ENCODE data around the gene GAGE12J. TPM values are rescaled to one million over a fixed set of nuclear protein-coding genes. Genes with fewer than 3 reads are reported as not detected.
"Not testable (repeated sequence)": the region's sequence is repeated elsewhere in the genome, so short reads cannot be mapped to it uniquely, and the experiment has no call there.

Gene GAGE12J
- total RNA-seq, 2 experiments from 2014 or later, result not detected

DNA sequence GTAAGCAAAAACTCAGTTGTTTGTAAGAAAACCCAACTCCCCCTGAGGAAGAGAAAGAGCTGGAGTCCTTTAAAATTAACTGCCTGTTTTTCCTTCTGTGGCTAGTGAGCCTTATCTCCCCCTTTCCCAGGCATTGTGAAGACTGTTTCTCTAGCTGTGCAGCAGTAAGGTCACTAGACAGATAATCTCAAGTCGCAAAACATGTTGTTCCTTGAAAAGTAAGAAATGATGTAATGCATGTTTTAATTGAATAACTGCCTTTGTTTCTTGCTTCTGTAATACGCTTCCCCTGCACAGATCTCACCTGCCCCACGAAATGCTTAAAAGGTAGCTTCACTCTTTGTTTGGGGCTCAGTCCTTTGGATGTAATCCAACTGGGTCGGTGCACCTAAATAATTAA is 5.8 kb upstream of the GAGE12J start:
- ChIA-PET CTCF (ENCODE audit: unreplicated experiment) (no interaction called here), POLR2A (no interaction called here)
- no peak overlapping the region for H3K4me2 ChIP-seq (ENCODE audit: low read length)
- BruUV-seq (replicated peaks), result no TSS peak
- no peak overlapping the region for H3K4me3 ChIP-seq (ENCODE audit: low read depth, low read length, poor library complexity, severe bottlenecking)
- H4K20me1 ChIP-seq (ENCODE audit: insufficient read depth, low read length), result no peaks in the 10 kb centered on the region
- no peak overlapping the region for H3K27ac ChIP-seq (ENCODE audit: low read depth, low read length, poor library complexity, severe bottlenecking)
- H3K9me2 ChIP-seq (ENCODE audit: insufficient read depth, low read length), result no peaks in the 10 kb centered on the region
- TF ChIP-seq EZH2phosphoT487 (IDR thresholded peaks at IDR 0.05; ENCODE audit: borderline replicate concordance, low read depth, low read length), result no peak
- TF ChIP-seq, protein P1, sequence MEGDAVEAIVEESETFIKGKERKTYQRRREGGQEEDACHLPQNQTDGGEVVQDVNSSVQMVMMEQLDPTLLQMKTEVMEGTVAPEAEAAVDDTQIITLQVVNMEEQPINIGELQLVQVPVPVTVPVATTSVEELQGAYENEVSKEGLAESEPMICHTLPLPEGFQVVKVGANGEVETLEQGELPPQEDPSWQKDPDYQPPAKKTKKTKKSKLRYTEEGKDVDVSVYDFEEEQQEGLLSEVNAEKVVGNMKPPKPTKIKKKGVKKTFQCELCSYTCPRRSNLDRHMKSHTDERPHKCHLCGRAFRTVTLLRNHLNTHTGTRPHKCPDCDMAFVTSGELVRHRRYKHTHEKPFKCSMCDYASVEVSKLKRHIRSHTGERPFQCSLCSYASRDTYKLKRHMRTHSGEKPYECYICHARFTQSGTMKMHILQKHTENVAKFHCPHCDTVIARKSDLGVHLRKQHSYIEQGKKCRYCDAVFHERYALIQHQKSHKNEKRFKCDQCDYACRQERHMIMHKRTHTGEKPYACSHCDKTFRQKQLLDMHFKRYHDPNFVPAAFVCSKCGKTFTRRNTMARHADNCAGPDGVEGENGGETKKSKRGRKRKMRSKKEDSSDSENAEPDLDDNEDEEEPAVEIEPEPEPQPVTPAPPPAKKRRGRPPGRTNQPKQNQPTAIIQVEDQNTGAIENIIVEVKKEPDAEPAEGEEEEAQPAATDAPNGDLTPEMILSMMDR (conservative IDR thresholded peaks at IDR 0.05; ENCODE audit: low read length), result no peak
- intact Hi-C loops (cut with micrococcal nuclease; ENCODE audit: unreplicated experiment), result no loop called here
- no peak for DNase-seq (ENCODE audit: low spot score)
- H3K4me1 ChIP-seq (ENCODE audit: insufficient read depth, low read length, poor library complexity, severe bottlenecking), result no peaks in the 10 kb centered on the region
- H2AFZ ChIP-seq (ENCODE audit: low read length), result no peak overlapping the region
- H3K79me2 ChIP-seq (ENCODE audit: insufficient read depth, low read depth, low read length), result no peaks in the 10 kb centered on the region
- no peaks in the 10 kb centered on the region for H3K36me3 ChIP-seq (ENCODE audit: insufficient read depth, low read length)
- H3K9me3 ChIP-seq (ENCODE audit: low read length), result no peaks in the 10 kb centered on the region

DNA sequence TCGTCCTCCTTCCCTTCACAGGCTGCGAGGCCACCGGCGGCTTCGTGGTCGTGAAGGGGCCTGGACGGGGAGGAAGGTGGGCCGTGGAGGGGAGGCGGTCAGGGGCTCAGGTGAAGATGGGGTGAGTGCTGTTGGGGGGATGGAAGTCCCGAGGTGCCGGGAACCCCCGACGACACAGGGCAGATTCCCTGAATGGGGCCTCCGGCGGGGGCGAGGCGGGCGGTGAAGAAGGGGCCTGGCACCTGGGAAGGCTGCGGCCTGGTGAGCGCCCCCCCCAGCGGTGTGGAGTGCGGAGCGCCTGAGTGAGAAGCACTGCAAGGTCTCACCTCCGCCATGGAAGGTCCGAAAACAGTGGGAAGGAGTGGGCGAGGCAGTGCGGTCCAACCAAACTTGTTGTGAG is 429 bp downstream of the GAGE12J start:
- H3K9me3 ChIP-seq (ENCODE audit: low read length); CTCF ChIA-PET (ENCODE audit: unreplicated experiment); DNase-seq (ENCODE audit: low spot score); BruUV-seq (replicated peaks); H3K36me3 ChIP-seq (ENCODE audit: insufficient read depth, low read length); H3K79me2 ChIP-seq (ENCODE audit: insufficient read depth, low read depth, low read length); H3K9me2 ChIP-seq (ENCODE audit: insufficient read depth, low read length); H3K4me2 ChIP-seq (ENCODE audit: low read length); H4K20me1 ChIP-seq (ENCODE audit: insufficient read depth, low read length); H3K27ac ChIP-seq (ENCODE audit: low read depth, low read length, poor library complexity, severe bottlenecking); POLR2A ChIA-PET; H2AFZ ChIP-seq (ENCODE audit: low read length); H3K4me1 ChIP-seq (ENCODE audit: insufficient read depth, low read length, poor library complexity, severe bottlenecking); H3K4me3 ChIP-seq (ENCODE audit: low read depth, low read length, poor library complexity, severe bottlenecking); intact Hi-C loops (cut with micrococcal nuclease; ENCODE audit: unreplicated experiment): not testable (repeated sequence)

DNA sequence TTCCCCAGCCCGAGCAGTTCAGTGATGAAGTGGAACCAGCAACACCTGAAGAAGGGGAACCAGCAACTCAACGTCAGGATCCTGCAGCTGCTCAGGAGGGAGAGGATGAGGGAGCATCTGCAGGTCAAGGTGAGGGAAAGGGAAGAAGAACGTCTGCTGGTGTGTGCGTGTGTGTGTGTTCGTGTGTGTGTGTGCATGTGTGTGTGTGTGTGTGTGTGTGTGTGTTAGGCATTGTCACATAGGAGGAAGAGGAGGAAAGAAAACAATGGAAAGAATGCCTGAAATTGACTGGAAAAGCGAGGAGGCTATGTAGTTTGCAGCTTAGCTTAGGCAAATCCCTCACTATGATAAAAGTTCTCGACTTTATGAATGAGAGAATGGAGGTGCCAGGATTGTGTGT is 1.9 kb downstream of the GAGE12J start:
- H3K4me1 ChIP-seq (ENCODE audit: insufficient read depth, low read length, poor library complexity, severe bottlenecking); H3K4me3 ChIP-seq (ENCODE audit: low read depth, low read length, poor library complexity, severe bottlenecking); H3K4me2 ChIP-seq (ENCODE audit: low read length); POLR2A ChIA-PET; H4K20me1 ChIP-seq (ENCODE audit: insufficient read depth, low read length); H3K36me3 ChIP-seq (ENCODE audit: insufficient read depth, low read length); DNase-seq (ENCODE audit: low spot score); CTCF ChIA-PET (ENCODE audit: unreplicated experiment); H3K79me2 ChIP-seq (ENCODE audit: insufficient read depth, low read depth, low read length); BruUV-seq (replicated peaks); H3K9me2 ChIP-seq (ENCODE audit: insufficient read depth, low read length); H2AFZ ChIP-seq (ENCODE audit: low read length); intact Hi-C loops (cut with micrococcal nuclease; ENCODE audit: unreplicated experiment); H3K27ac ChIP-seq (ENCODE audit: low read depth, low read length, poor library complexity, severe bottlenecking); H3K9me3 ChIP-seq (ENCODE audit: low read length): not testable (repeated sequence)

DNA sequence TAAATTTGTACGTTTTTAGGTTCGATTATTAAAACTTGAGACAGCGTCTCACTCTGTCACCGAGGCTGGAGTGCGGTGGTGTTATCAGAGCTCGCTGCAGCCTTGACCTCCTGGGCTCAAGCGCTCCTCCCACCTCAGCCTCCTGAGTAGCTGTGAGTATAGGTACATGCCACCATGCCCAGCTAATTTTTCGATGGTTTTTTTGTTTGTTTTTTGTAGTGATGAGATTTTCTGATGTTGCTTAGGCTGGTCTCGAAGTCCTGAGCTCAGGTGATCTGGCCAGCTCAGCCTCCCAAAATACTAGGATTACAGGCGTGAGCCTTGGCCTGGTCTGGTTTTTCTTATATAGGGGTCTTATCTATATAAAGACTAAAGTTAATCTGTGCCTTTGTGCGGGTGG is 8.6 kb downstream of the GAGE12J start:
- H3K9me3 ChIP-seq (ENCODE audit: low read length); H3K79me2 ChIP-seq (ENCODE audit: insufficient read depth, low read depth, low read length); CTCF ChIA-PET (ENCODE audit: unreplicated experiment); POLR2A ChIA-PET; H3K27ac ChIP-seq (ENCODE audit: low read depth, low read length, poor library complexity, severe bottlenecking); H3K36me3 ChIP-seq (ENCODE audit: insufficient read depth, low read length); H3K4me1 ChIP-seq (ENCODE audit: insufficient read depth, low read length, poor library complexity, severe bottlenecking); H3K4me3 ChIP-seq (ENCODE audit: low read depth, low read length, poor library complexity, severe bottlenecking); BruUV-seq (replicated peaks); H3K9me2 ChIP-seq (ENCODE audit: insufficient read depth, low read length); intact Hi-C loops (cut with micrococcal nuclease; ENCODE audit: unreplicated experiment); H3K4me2 ChIP-seq (ENCODE audit: low read length); DNase-seq (ENCODE audit: low spot score); H2AFZ ChIP-seq (ENCODE audit: low read length); H4K20me1 ChIP-seq (ENCODE audit: insufficient read depth, low read length): not testable (repeated sequence)

DNA sequence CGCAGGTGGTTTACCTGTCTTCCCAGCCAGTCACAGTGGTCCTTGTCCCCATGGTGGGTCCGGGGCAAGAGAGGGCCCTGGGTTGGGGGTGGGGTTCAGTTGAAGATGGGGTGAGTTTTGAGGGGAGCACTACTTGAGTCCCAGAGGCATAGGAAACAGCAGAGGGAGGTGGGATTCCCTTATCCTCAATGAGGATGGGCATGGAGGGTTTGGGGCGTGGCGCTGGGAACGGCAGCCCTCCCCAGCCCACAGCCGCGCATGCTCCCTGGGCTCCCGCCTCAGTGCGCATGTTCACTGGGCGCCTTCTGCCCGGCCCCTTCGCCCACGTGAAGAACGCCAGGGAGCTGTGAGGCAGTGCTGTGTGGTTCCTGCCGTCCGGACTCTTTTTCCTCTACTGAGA is 9.4 kb downstream of the GAGE12J start, which contains the start of gene GAGE13:
Gene GAGE13 (plus strand): TSS at position 301 of the 400 bp plus-strand sequence. CDS start 1,156 bp downstream, outside the sequence.
- H4K20me1 ChIP-seq (ENCODE audit: insufficient read depth, low read length); H3K4me1 ChIP-seq (ENCODE audit: insufficient read depth, low read length, poor library complexity, severe bottlenecking); H3K79me2 ChIP-seq (ENCODE audit: insufficient read depth, low read depth, low read length); H2AFZ ChIP-seq (ENCODE audit: low read length); DNase-seq (ENCODE audit: low spot score); H3K9me3 ChIP-seq (ENCODE audit: low read length); H3K9me2 ChIP-seq (ENCODE audit: insufficient read depth, low read length); CTCF ChIA-PET (ENCODE audit: unreplicated experiment); POLR2A ChIA-PET; H3K4me2 ChIP-seq (ENCODE audit: low read length); H3K27ac ChIP-seq (ENCODE audit: low read depth, low read length, poor library complexity, severe bottlenecking); BruUV-seq (replicated peaks); H3K4me3 ChIP-seq (ENCODE audit: low read depth, low read length, poor library complexity, severe bottlenecking); H3K36me3 ChIP-seq (ENCODE audit: insufficient read depth, low read length); intact Hi-C loops (cut with micrococcal nuclease; ENCODE audit: unreplicated experiment): not testable (repeated sequence)

DNA sequence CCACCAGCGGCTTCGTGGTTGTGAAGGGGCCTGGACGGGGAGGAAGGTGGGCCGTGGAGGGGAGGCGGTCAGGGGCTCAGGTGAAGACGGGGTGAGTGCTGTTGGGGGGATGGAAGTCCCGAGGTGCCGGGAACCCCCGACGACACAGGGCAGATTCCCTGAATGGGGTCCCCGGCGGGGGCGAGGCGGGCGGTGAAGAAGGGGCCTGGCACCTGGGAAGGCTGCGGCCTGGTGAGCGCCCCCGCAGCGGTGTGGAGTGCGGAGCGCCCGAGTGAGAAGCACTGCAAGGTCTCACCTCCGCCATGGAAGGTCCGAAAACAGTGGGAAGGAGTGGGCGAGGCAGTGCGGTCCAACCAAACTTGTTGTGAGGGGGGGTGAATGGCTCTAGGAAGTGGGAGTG is 10.0 kb downstream of the GAGE12J start:
- H3K4me2 ChIP-seq (ENCODE audit: low read length); H3K9me2 ChIP-seq (ENCODE audit: insufficient read depth, low read length); POLR2A ChIA-PET; H2AFZ ChIP-seq (ENCODE audit: low read length); BruUV-seq (replicated peaks); H3K4me1 ChIP-seq (ENCODE audit: insufficient read depth, low read length, poor library complexity, severe bottlenecking); intact Hi-C loops (cut with micrococcal nuclease; ENCODE audit: unreplicated experiment); H3K79me2 ChIP-seq (ENCODE audit: insufficient read depth, low read depth, low read length); H3K36me3 ChIP-seq (ENCODE audit: insufficient read depth, low read length); H4K20me1 ChIP-seq (ENCODE audit: insufficient read depth, low read length); H3K4me3 ChIP-seq (ENCODE audit: low read depth, low read length, poor library complexity, severe bottlenecking); DNase-seq (ENCODE audit: low spot score); H3K27ac ChIP-seq (ENCODE audit: low read depth, low read length, poor library complexity, severe bottlenecking); CTCF ChIA-PET (ENCODE audit: unreplicated experiment); H3K9me3 ChIP-seq (ENCODE audit: low read length): not testable (repeated sequence)

Data from OCI-LY7 (cell line).